ENCODE results near the gene RGS21.
"Not testable (repeated sequence)": the region's sequence is repeated elsewhere in the genome, so short reads cannot be mapped to it uniquely, and the experiment has no call there.

RGS21 gene

GRCh38 chr1:192316942-192317450 is at the start of gene RGS21:
TSS of gene RGS21 (plus strand) at chr1:192316992. CDS start at chr1:192343037, 26,045 bp downstream.
- H3K9me3 ChIP-seq (ENCODE audit: insufficient read depth, low read depth, low read length) = no peaks in the 10 kb centered on the region
- H3K27me3 ChIP-seq (ENCODE audit: insufficient read depth, low read length) = no peaks in the 10 kb centered on the region
- H3K9ac ChIP-seq (ENCODE audit: low read depth, low read length) = no peak within 1 kb of the TSS
- H3K27ac ChIP-seq (ENCODE audit: low read length) = no peak within 1 kb of the TSS
- no peaks in the 10 kb centered on the region for H3K36me3 ChIP-seq (ENCODE audit: insufficient read depth, low read depth, low read length)
- H3K4me3 ChIP-seq (ENCODE audit: low read length) = no peak within 1 kb of the TSS
- no peaks in the 10 kb centered on the region for H3K4me1 ChIP-seq (ENCODE audit: insufficient read depth, low read length)

GRCh38 chr1:192268468-192269052 is 48.2 kb upstream of the RGS21 start:
- H3K4me1 ChIP-seq (ENCODE audit: insufficient read depth, low read length) = no peaks in the 10 kb centered on the region
- H3K27ac ChIP-seq (ENCODE audit: low read length) = no peak overlapping the region
- H3K4me3 ChIP-seq (ENCODE audit: low read length) = no peak overlapping the region
- no peaks in the 10 kb centered on the region for H3K27me3 ChIP-seq (ENCODE audit: insufficient read depth, low read length)
- no peaks in the 10 kb centered on the region for H3K9me3 ChIP-seq (ENCODE audit: insufficient read depth, low read depth, low read length)
- H3K36me3 ChIP-seq (ENCODE audit: insufficient read depth, low read depth, low read length) = no peaks in the 10 kb centered on the region
- no peak overlapping the region for H3K9ac ChIP-seq (ENCODE audit: low read depth, low read length)

GRCh38 chr1:192270398-192270797 is 46.4 kb upstream of the RGS21 start:
- Histone ChIP-seq H3K9ac (ENCODE audit: low read depth, low read length) (no peak overlapping the region), H3K9me3 (ENCODE audit: insufficient read depth, low read depth, low read length) (no peaks in the 10 kb centered on the region), H3K27ac (ENCODE audit: low read length) (no peak overlapping the region), H3K4me1 (ENCODE audit: insufficient read depth, low read length) (no peaks in the 10 kb centered on the region), H3K27me3 (ENCODE audit: insufficient read depth, low read length) (no peaks in the 10 kb centered on the region), H3K36me3 (ENCODE audit: insufficient read depth, low read depth, low read length) (no peaks in the 10 kb centered on the region), H3K4me3 (ENCODE audit: low read length) (no peak overlapping the region)

GRCh38 chr1:192272732-192273131 is 44.1 kb upstream of the RGS21 start:
- Histone ChIP-seq H3K9ac (ENCODE audit: low read depth, low read length) (no peak overlapping the region), H3K27me3 (ENCODE audit: insufficient read depth, low read length) (no peaks in the 10 kb centered on the region), H3K9me3 (ENCODE audit: insufficient read depth, low read depth, low read length) (no peaks in the 10 kb centered on the region), H3K4me3 (ENCODE audit: low read length) (no peak overlapping the region), H3K4me1 (ENCODE audit: insufficient read depth, low read length) (no peaks in the 10 kb centered on the region), H3K27ac (ENCODE audit: low read length) (no peak overlapping the region), H3K36me3 (ENCODE audit: insufficient read depth, low read depth, low read length) (no peaks in the 10 kb centered on the region)

- no peaks in the 10 kb centered on the region for H3K36me3 ChIP-seq (ENCODE audit: insufficient read depth, low read depth, low read length)
- H3K9me3 ChIP-seq (ENCODE audit: insufficient read depth, low read depth, low read length) = no peaks in the 10 kb centered on the region
- H3K27me3 ChIP-seq (ENCODE audit: insufficient read depth, low read length) = no peaks in the 10 kb centered on the region
- no peak overlapping the region for H3K4me3 ChIP-seq (ENCODE audit: low read length)
- H3K9ac ChIP-seq (ENCODE audit: low read depth, low read length) = no peak overlapping the region
- no peak overlapping the region for H3K27ac ChIP-seq (ENCODE audit: low read length)
- H3K4me1 ChIP-seq (ENCODE audit: insufficient read depth, low read length) = no peaks in the 10 kb centered on the region
Observed at GRCh38 chr1:192274588-192274987, 42.2 kb upstream of the RGS21 start.

- Histone ChIP-seq H3K27me3 (ENCODE audit: insufficient read depth, low read length) (no peaks in the 10 kb centered on the region), H3K9me3 (ENCODE audit: insufficient read depth, low read depth, low read length) (peaks cover 10% of the 10 kb centered on the region; the same call in 1 of the 2 replicates), H3K4me1 (ENCODE audit: insufficient read depth, low read length) (no peaks in the 10 kb centered on the region), H3K4me3 (ENCODE audit: low read length) (no peak overlapping the region), H3K36me3 (ENCODE audit: insufficient read depth, low read depth, low read length) (no peaks in the 10 kb centered on the region), H3K9ac (ENCODE audit: low read depth, low read length) (no peak overlapping the region), H3K27ac (ENCODE audit: low read length) (no peak overlapping the region)
Observed at GRCh38 chr1:192277635-192278034, 39.2 kb upstream of the RGS21 start.

- H3K36me3 ChIP-seq (ENCODE audit: insufficient read depth, low read depth, low read length) = no peaks in the 10 kb centered on the region
- H3K9me3 ChIP-seq (ENCODE audit: insufficient read depth, low read depth, low read length) = peaks cover 24% of the 10 kb centered on the region; the same call in 1 of the 2 replicates
- H3K27ac ChIP-seq (ENCODE audit: low read length) = no peak overlapping the region
Observed at GRCh38 chr1:192284927-192285326, 31.9 kb upstream of the RGS21 start.

GRCh38 chr1:192303029-192303428 is 13.8 kb upstream of the RGS21 start:
- Histone ChIP-seq H3K9me3 (ENCODE audit: insufficient read depth, low read depth, low read length) (peaks cover 2% of the 10 kb centered on the region; the same call in 1 of the 2 replicates), H3K27ac (ENCODE audit: low read length) (no peak overlapping the region), H3K36me3 (ENCODE audit: insufficient read depth, low read depth, low read length) (no peaks in the 10 kb centered on the region), H3K4me3 (ENCODE audit: low read length) (no peak overlapping the region), H3K9ac (ENCODE audit: low read depth, low read length) (no peak overlapping the region), H3K27me3 (ENCODE audit: insufficient read depth, low read length) (no peaks in the 10 kb centered on the region), H3K4me1 (ENCODE audit: insufficient read depth, low read length) (no peaks in the 10 kb centered on the region)

More at GRCh38 chr1:192284927-192285326, 31.9 kb upstream of the RGS21 start:
- no peak overlapping the region for H3K4me3 ChIP-seq (ENCODE audit: low read length)
- no peaks in the 10 kb centered on the region for H3K4me1 ChIP-seq (ENCODE audit: insufficient read depth, low read length)
- no peak overlapping the region for H3K9ac ChIP-seq (ENCODE audit: low read depth, low read length)
- H3K27me3 ChIP-seq (ENCODE audit: insufficient read depth, low read length) = no peaks in the 10 kb centered on the region

GRCh38 chr1:192308314-192308713 is 8.5 kb upstream of the RGS21 start:
- H3K27me3 ChIP-seq (ENCODE audit: insufficient read depth, low read length); H3K9ac ChIP-seq (ENCODE audit: low read depth, low read length); H3K4me3 ChIP-seq (ENCODE audit: low read length); H3K9me3 ChIP-seq (ENCODE audit: insufficient read depth, low read depth, low read length); H3K36me3 ChIP-seq (ENCODE audit: insufficient read depth, low read depth, low read length); H3K27ac ChIP-seq (ENCODE audit: low read length); H3K4me1 ChIP-seq (ENCODE audit: insufficient read depth, low read length): not testable (repeated sequence)

GRCh38 chr1:192311281-192311680 is 5.5 kb upstream of the RGS21 start:
- Histone ChIP-seq H3K27me3 (ENCODE audit: insufficient read depth, low read length) (no peaks in the 10 kb centered on the region), H3K9ac (ENCODE audit: low read depth, low read length) (no peak overlapping the region), H3K36me3 (ENCODE audit: insufficient read depth, low read depth, low read length) (no peaks in the 10 kb centered on the region), H3K4me1 (ENCODE audit: insufficient read depth, low read length) (no peaks in the 10 kb centered on the region), H3K9me3 (ENCODE audit: insufficient read depth, low read depth, low read length) (peaks cover 3% of the 10 kb centered on the region; the same call in 1 of the 2 replicates), H3K4me3 (ENCODE audit: low read length) (no peak overlapping the region), H3K27ac (ENCODE audit: low read length) (no peak overlapping the region)

- H3K9ac ChIP-seq (ENCODE audit: low read depth, low read length) = no peak overlapping the region
- H3K4me1 ChIP-seq (ENCODE audit: insufficient read depth, low read length) = no peaks in the 10 kb centered on the region
- H3K27me3 ChIP-seq (ENCODE audit: insufficient read depth, low read length) = no peaks in the 10 kb centered on the region
- H3K4me3 ChIP-seq (ENCODE audit: low read length) = no peak overlapping the region
- H3K27ac ChIP-seq (ENCODE audit: low read length) = no peak overlapping the region
- no peaks in the 10 kb centered on the region for H3K9me3 ChIP-seq (ENCODE audit: insufficient read depth, low read depth, low read length)
- no peaks in the 10 kb centered on the region for H3K36me3 ChIP-seq (ENCODE audit: insufficient read depth, low read depth, low read length)
Observed at GRCh38 chr1:192327997-192328396, 11.2 kb downstream of the RGS21 start.

- no peaks in the 10 kb centered on the region for H3K27me3 ChIP-seq (ENCODE audit: insufficient read depth, low read length)
- no peak overlapping the region for H3K9ac ChIP-seq (ENCODE audit: low read depth, low read length)
- no peaks in the 10 kb centered on the region for H3K36me3 ChIP-seq (ENCODE audit: insufficient read depth, low read depth, low read length)
- H3K27ac ChIP-seq (ENCODE audit: low read length) = no peak overlapping the region
- peaks cover 4% of the 10 kb centered on the region; the same call in 1 of the 2 replicates for H3K4me1 ChIP-seq (ENCODE audit: insufficient read depth, low read length)
- no peak overlapping the region for H3K4me3 ChIP-seq (ENCODE audit: low read length)
- H3K9me3 ChIP-seq (ENCODE audit: insufficient read depth, low read depth, low read length) = no peaks in the 10 kb centered on the region
Observed at GRCh38 chr1:192342842-192343241, 26.1 kb downstream of the RGS21 start.
